Measurements from ENCODE around the gene EXOC4. TPM values are rescaled to one million over a fixed set of nuclear protein-coding genes. Genes with fewer than 3 reads are reported as not detected.

The EXOC4 gene
- total RNA-seq, 1 experiment from 2014 or later, result 111 TPM

GRCh38 chr7:133602291-133602690 lies 349.4 kb downstream of the EXOC4 start:
- no peaks in the 10 kb centered on the region for H3K4me1 ChIP-seq (ENCODE audit: low read length)
- no peaks in the 10 kb centered on the region for H3K36me3 ChIP-seq (ENCODE audit: insufficient read depth, low read length)
- no peak overlapping the region for H3K4me2 ChIP-seq (ENCODE audit: low read depth, low read length, poor library complexity, severe bottlenecking)
- H4K20me1 ChIP-seq (ENCODE audit: insufficient read depth, low read depth, low read length), result 0 out of 2 replicates have a peak, but pooled peaks cover 10% of the 10 kb centered on the region
- no peak overlapping the region for H3K4me3 ChIP-seq (ENCODE audit: low read length)
- no peak overlapping the region for H3K9ac ChIP-seq (ENCODE audit: low read length)
- no peaks in the 10 kb centered on the region for H3K9me3 ChIP-seq (ENCODE audit: low read length)
- no peaks in the 10 kb centered on the region for H3K9me2 ChIP-seq (replicated peaks; ENCODE audit: insufficient read depth, low read length)
- no peak for DNase-seq
- no peaks in the 10 kb centered on the region for H3K79me2 ChIP-seq (ENCODE audit: low read length)
- no peak overlapping the region for H2AFZ ChIP-seq (ENCODE audit: low read length)
- H3K27ac ChIP-seq (ENCODE audit: low read length), result no peak overlapping the region
- no peaks in the 10 kb centered on the region for H3K27me3 ChIP-seq (ENCODE audit: low read length)

GRCh38 chr7:133606991-133607390 lies 354.1 kb downstream of the EXOC4 start:
- Histone ChIP-seq H3K4me3 (ENCODE audit: low read length) (no peak overlapping the region), H3K9ac (ENCODE audit: low read length) (no peak overlapping the region), H3K79me2 (ENCODE audit: low read length) (no peaks in the 10 kb centered on the region), H4K20me1 (ENCODE audit: insufficient read depth, low read depth, low read length) (0 out of 2 replicates have a peak, but pooled peaks cover 3% of the 10 kb centered on the region), H3K4me1 (ENCODE audit: low read length) (no peaks in the 10 kb centered on the region), H3K4me2 (ENCODE audit: low read depth, low read length, poor library complexity, severe bottlenecking) (no peak overlapping the region), H3K9me3 (ENCODE audit: low read length) (no peaks in the 10 kb centered on the region), H3K36me3 (ENCODE audit: insufficient read depth, low read length) (no peaks in the 10 kb centered on the region), H3K9me2 (replicated peaks; ENCODE audit: insufficient read depth, low read length) (no peaks in the 10 kb centered on the region), H2AFZ (ENCODE audit: low read length) (no peak overlapping the region), H3K27ac (ENCODE audit: low read length) (no peak overlapping the region), H3K27me3 (ENCODE audit: low read length) (no peaks in the 10 kb centered on the region)
- DNase-seq, result no peak

- Histone ChIP-seq H3K4me1 (ENCODE audit: low read length) (no peaks in the 10 kb centered on the region), H3K79me2 (ENCODE audit: low read length) (no peaks in the 10 kb centered on the region), H4K20me1 (ENCODE audit: insufficient read depth, low read depth, low read length) (0 out of 2 replicates have a peak, but pooled peaks cover 3% of the 10 kb centered on the region), H3K4me3 (ENCODE audit: low read length) (no peak overlapping the region), H3K27me3 (ENCODE audit: low read length) (no peaks in the 10 kb centered on the region), H3K9me2 (replicated peaks; ENCODE audit: insufficient read depth, low read length) (no peaks in the 10 kb centered on the region), H2AFZ (ENCODE audit: low read length) (no peak overlapping the region), H3K36me3 (ENCODE audit: insufficient read depth, low read length) (no peaks in the 10 kb centered on the region), H3K27ac (ENCODE audit: low read length) (no peak overlapping the region), H3K9ac (ENCODE audit: low read length) (no peak overlapping the region), H3K4me2 (ENCODE audit: low read depth, low read length, poor library complexity, severe bottlenecking) (no peak overlapping the region), H3K9me3 (ENCODE audit: low read length) (no peaks in the 10 kb centered on the region)
- no peak for DNase-seq
Observed at GRCh38 chr7:133609806-133610205, 356.9 kb downstream of the EXOC4 start.

GRCh38 chr7:133611955-133612354 lies 359.1 kb downstream of the EXOC4 start:
- Histone ChIP-seq H3K36me3 (ENCODE audit: insufficient read depth, low read length) (no peaks in the 10 kb centered on the region), H3K9me3 (ENCODE audit: low read length) (no peaks in the 10 kb centered on the region), H3K4me2 (ENCODE audit: low read depth, low read length, poor library complexity, severe bottlenecking) (no peak overlapping the region), H3K27me3 (ENCODE audit: low read length) (no peaks in the 10 kb centered on the region), H3K9me2 (replicated peaks; ENCODE audit: insufficient read depth, low read length) (no peaks in the 10 kb centered on the region), H3K9ac (ENCODE audit: low read length) (no peak overlapping the region), H3K4me3 (ENCODE audit: low read length) (no peak overlapping the region), H2AFZ (ENCODE audit: low read length) (no peak overlapping the region), H3K27ac (ENCODE audit: low read length) (no peak overlapping the region), H4K20me1 (ENCODE audit: insufficient read depth, low read depth, low read length) (no peaks in the 10 kb centered on the region), H3K4me1 (ENCODE audit: low read length) (no peaks in the 10 kb centered on the region), H3K79me2 (ENCODE audit: low read length) (no peaks in the 10 kb centered on the region)
- no peak for DNase-seq

- Histone ChIP-seq H3K9ac (ENCODE audit: low read length) (no peak overlapping the region), H3K9me2 (replicated peaks; ENCODE audit: insufficient read depth, low read length) (no peaks in the 10 kb centered on the region), H3K36me3 (ENCODE audit: insufficient read depth, low read length) (no peaks in the 10 kb centered on the region), H3K79me2 (ENCODE audit: low read length) (no peaks in the 10 kb centered on the region), H3K27ac (ENCODE audit: low read length) (no peak overlapping the region), H3K27me3 (ENCODE audit: low read length) (no peaks in the 10 kb centered on the region), H3K4me2 (ENCODE audit: low read depth, low read length, poor library complexity, severe bottlenecking) (no peak overlapping the region), H2AFZ (ENCODE audit: low read length) (no peak overlapping the region), H3K9me3 (ENCODE audit: low read length) (no peaks in the 10 kb centered on the region), H4K20me1 (ENCODE audit: insufficient read depth, low read depth, low read length) (no peaks in the 10 kb centered on the region), H3K4me3 (ENCODE audit: low read length) (no peak overlapping the region), H3K4me1 (ENCODE audit: low read length) (no peaks in the 10 kb centered on the region)
- no peak for DNase-seq
Observed at GRCh38 chr7:133613250-133613790, 360.4 kb downstream of the EXOC4 start.

GRCh38 chr7:133614251-133614650 lies 361.4 kb downstream of the EXOC4 start:
- no peak overlapping the region for H2AFZ ChIP-seq (ENCODE audit: low read length)
- no peaks in the 10 kb centered on the region for H3K9me2 ChIP-seq (replicated peaks; ENCODE audit: insufficient read depth, low read length)
- no peaks in the 10 kb centered on the region for H3K4me1 ChIP-seq (ENCODE audit: low read length)
- H3K27ac ChIP-seq (ENCODE audit: low read length), result no peak overlapping the region
- no peak for DNase-seq
- no peaks in the 10 kb centered on the region for H3K36me3 ChIP-seq (ENCODE audit: insufficient read depth, low read length)
- H3K27me3 ChIP-seq (ENCODE audit: low read length), result no peaks in the 10 kb centered on the region
- H3K9me3 ChIP-seq (ENCODE audit: low read length), result no peaks in the 10 kb centered on the region
- H3K9ac ChIP-seq (ENCODE audit: low read length), result no peak overlapping the region
- H3K4me2 ChIP-seq (ENCODE audit: low read depth, low read length, poor library complexity, severe bottlenecking), result no peak overlapping the region
- H3K79me2 ChIP-seq (ENCODE audit: low read length), result no peaks in the 10 kb centered on the region
- H4K20me1 ChIP-seq (ENCODE audit: insufficient read depth, low read depth, low read length), result no peaks in the 10 kb centered on the region
- H3K4me3 ChIP-seq (ENCODE audit: low read length), result no peak overlapping the region

- Histone ChIP-seq H3K4me2 (ENCODE audit: low read depth, low read length, poor library complexity, severe bottlenecking) (no peak overlapping the region), H3K79me2 (ENCODE audit: low read length) (no peaks in the 10 kb centered on the region), H3K27ac (ENCODE audit: low read length) (no peak overlapping the region), H3K4me3 (ENCODE audit: low read length) (no peak overlapping the region), H2AFZ (ENCODE audit: low read length) (no peak overlapping the region), H3K36me3 (ENCODE audit: insufficient read depth, low read length) (no peaks in the 10 kb centered on the region), H3K9me2 (replicated peaks; ENCODE audit: insufficient read depth, low read length) (no peaks in the 10 kb centered on the region), H3K9me3 (ENCODE audit: low read length) (no peaks in the 10 kb centered on the region), H4K20me1 (ENCODE audit: insufficient read depth, low read depth, low read length) (no peaks in the 10 kb centered on the region), H3K4me1 (ENCODE audit: low read length) (no peaks in the 10 kb centered on the region), H3K27me3 (ENCODE audit: low read length) (no peaks in the 10 kb centered on the region), H3K9ac (ENCODE audit: low read length) (no peak overlapping the region)
- DNase-seq, result no peak
Observed at GRCh38 chr7:133618970-133619369, 366.1 kb downstream of the EXOC4 start.

GRCh38 chr7:133619491-133619890 lies 366.6 kb downstream of the EXOC4 start:
- H3K4me2 ChIP-seq (ENCODE audit: low read depth, low read length, poor library complexity, severe bottlenecking), result no peak overlapping the region
- H3K36me3 ChIP-seq (ENCODE audit: insufficient read depth, low read length), result no peaks in the 10 kb centered on the region
- no peak overlapping the region for H3K27ac ChIP-seq (ENCODE audit: low read length)
- no peak for DNase-seq
- H4K20me1 ChIP-seq (ENCODE audit: insufficient read depth, low read depth, low read length), result no peaks in the 10 kb centered on the region
- no peaks in the 10 kb centered on the region for H3K4me1 ChIP-seq (ENCODE audit: low read length)
- H2AFZ ChIP-seq (ENCODE audit: low read length), result no peak overlapping the region
- H3K79me2 ChIP-seq (ENCODE audit: low read length), result no peaks in the 10 kb centered on the region
- H3K9me3 ChIP-seq (ENCODE audit: low read length), result no peaks in the 10 kb centered on the region
- no peaks in the 10 kb centered on the region for H3K9me2 ChIP-seq (replicated peaks; ENCODE audit: insufficient read depth, low read length)
- H3K9ac ChIP-seq (ENCODE audit: low read length), result no peak overlapping the region
- no peaks in the 10 kb centered on the region for H3K27me3 ChIP-seq (ENCODE audit: low read length)
- H3K4me3 ChIP-seq (ENCODE audit: low read length), result no peak overlapping the region

GRCh38 chr7:133623721-133624120 lies 370.8 kb downstream of the EXOC4 start:
- Histone ChIP-seq H3K9me2 (replicated peaks; ENCODE audit: insufficient read depth, low read length) (no peaks in the 10 kb centered on the region; the same call in 1 of the 2 replicates), H3K9me3 (ENCODE audit: low read length) (no peaks in the 10 kb centered on the region), H2AFZ (ENCODE audit: low read length) (no peak overlapping the region), H3K27ac (ENCODE audit: low read length) (no peak overlapping the region), H3K36me3 (ENCODE audit: insufficient read depth, low read length) (no peaks in the 10 kb centered on the region), H3K4me1 (ENCODE audit: low read length) (no peaks in the 10 kb centered on the region), H3K4me3 (ENCODE audit: low read length) (no peak overlapping the region), H3K9ac (ENCODE audit: low read length) (no peak overlapping the region), H4K20me1 (ENCODE audit: insufficient read depth, low read depth, low read length) (no peaks in the 10 kb centered on the region), H3K79me2 (ENCODE audit: low read length) (no peaks in the 10 kb centered on the region), H3K27me3 (ENCODE audit: low read length) (no peaks in the 10 kb centered on the region), H3K4me2 (ENCODE audit: low read depth, low read length, poor library complexity, severe bottlenecking) (no peak overlapping the region)
- DNase-seq, result no peak

Measured in Karpas-422 (cell line).